Left lung (tissue), 10 donors: Measurements from ENCODE around the gene PEPD. TPM values are rescaled to one million over a fixed set of nuclear protein-coding genes. Genes with fewer than 3 reads are reported as not detected.
A peak's percentile ranks its signal among the peaks of the same experiment; 100 is the strongest.

Experiments
- ATAC-seq: fragments of 200-7000 bp; cut with Tn5 transposase; one replicate; pipeline ENCODE4 v1.9.1; 2020; ENCODE audit warnings: moderate library complexity
- DNase-seq, 4 donors: peaks; one replicate each; pipeline ENCODE4 v3.0.0-alpha.2; 2013 to 2020
- H3K27ac ChIP-seq, 2 donors: fragments of 200-600 bp; sonication (generic) in 1 of 2; one replicate each; pipeline versions ENCODE4 v1.5.0 to v1.8.0; 2020 to 2021
- H3K27me3 ChIP-seq, 2 donors: fragments of 200-600 bp; sonication (generic) in 1 of 2; one replicate each; pipeline versions ENCODE4 v1.5.0 to v1.8.0; 2020 to 2021
- H3K36me3 ChIP-seq, 2 donors: fragments of 200-600 bp; sonication (generic) in 1 of 2; one replicate each; pipeline versions ENCODE4 v1.5.0 to v1.8.0; 2020 to 2021
- H3K4me1 ChIP-seq, 2 donors: fragments of 200-600 bp; one replicate each; pipeline ENCODE4 v1.8.0; 2021
- H3K4me3 ChIP-seq, 2 donors: fragments of 200-600 bp; sonication (generic) in 1 of 2; one replicate each; pipeline versions ENCODE4 v1.5.0 to v1.8.0; 2020 to 2021; ENCODE audit warnings: mild to moderate bottlenecking in 1 of 2
- H3K9me3 ChIP-seq, 2 donors: fragments of 200-600 bp; sonication (generic) in 1 of 2; one replicate each; pipeline versions ENCODE4 v1.5.0 to v1.8.0; 2020 to 2021
- CTCF ChIP-seq, 2 donors: fragments of 200-600 bp; sonication (generic) in 1 of 2; IDR thresholded peaks; one replicate each; pipeline versions ENCODE4 v1.5.0 to v1.8.0; 2021; ENCODE audit warnings: antibody characterized with exemption in 2 of 2
- intact Hi-C, 2 donors: fragments of 100-400 bp; cut with DNase I; formaldehyde crosslinking; loops; one replicate each; pipeline versions ENCODE4 v1.11.2 to v1.14.2; 2022
- polyA plus RNA-seq, 6 donors: library from polyadenylated mRNA; unstranded; fragments of 120-200 nt; gene quantifications; one replicate each; pipeline ENCODE4 v1.2.1, GENCODE V29; 2013; ENCODE audit not compliant: insufficient read length in 6 of 6
- total RNA-seq, 2 donors: library from RNA; stranded (reverse); fragmentation: NEBNext Ultra II Directional; extraction: Animal tissue kit (Norgen Biotek cat#: 25700); gene quantifications; one replicate each; pipeline ENCODE4 v1.2.1, GENCODE V29; 2021
- donor health status: DM: no; HTN: yes; CAD: no.
- donor health status: DM: no; HTN: no; CAD: no.

The PEPD gene
- total and polyA plus RNA-seq, 8 donors = 41.2 to 90.1 (median 46.2) TPM

- Histone ChIP-seq H3K36me3 (peaks cover 0 to 41% of the 10 kb centered on the region in 2 donors), H3K4me1 (peaks cover 24 to 30% of the 10 kb centered on the region in 2 donors), H3K4me3 (no peak overlapping the region), H3K9me3 (no peaks in the 10 kb centered on the region), H3K27ac (no peak overlapping the region), H3K27me3 (no peaks in the 10 kb centered on the region)
- DNase-seq (peak in 1 of 4 donors; percentile 54), ATAC-seq (no peak)
- TF ChIP-seq CTCF (IDR thresholded peaks at IDR 0.05) = no peak
- intact Hi-C loops = no loop called here
Measured at GRCh38 chr19:33385956-33386355, 135.6 kb downstream of the PEPD start.

- H3K9me3 ChIP-seq = no peaks in the 10 kb centered on the region
- intact Hi-C loops = no loop called here
- DNase-seq = no peak
- peaks cover 0 to 41% of the 10 kb centered on the region in 2 donors for H3K36me3 ChIP-seq
- no peak overlapping the region for H3K27ac ChIP-seq
- no peaks in the 10 kb centered on the region for H3K27me3 ChIP-seq
- no peak overlapping the region for H3K4me3 ChIP-seq
- ATAC-seq = no peak
- H3K4me1 ChIP-seq = peaks cover 15 to 21% of the 10 kb centered on the region in 2 donors
- no peak for TF ChIP-seq CTCF (IDR thresholded peaks at IDR 0.05)
Measured at GRCh38 chr19:33384983-33385382, 136.6 kb downstream of the PEPD start.

GRCh38 chr19:33383720-33384292, 137.8 kb downstream of the PEPD start:
- no peak for ATAC-seq
- Histone ChIP-seq H3K27ac (no peak overlapping the region), H3K4me3 (no peak overlapping the region), H3K27me3 (no peaks in the 10 kb centered on the region), H3K9me3 (no peaks in the 10 kb centered on the region), H3K4me1 (peaks cover 4 to 15% of the 10 kb centered on the region in 2 donors), H3K36me3 (peaks cover 0 to 46% of the 10 kb centered on the region in 2 donors)
- intact Hi-C loops = no loop called here
- no peak for TF ChIP-seq CTCF (IDR thresholded peaks at IDR 0.05)
- DNase-seq = no peak

- no peak for ATAC-seq
- Histone ChIP-seq H3K27me3 (no peaks in the 10 kb centered on the region), H3K4me3 (no peak overlapping the region), H3K27ac (no peak overlapping the region), H3K9me3 (no peaks in the 10 kb centered on the region), H3K4me1 (peaks cover 0 to 9% of the 10 kb centered on the region in 2 donors), H3K36me3 (peaks cover 0 to 46% of the 10 kb centered on the region in 2 donors)
- no peak for TF ChIP-seq CTCF (IDR thresholded peaks at IDR 0.05)
- intact Hi-C loops = no loop called here
- DNase-seq = no peak
Measured at GRCh38 chr19:33382982-33383381, 138.6 kb downstream of the PEPD start.

GRCh38 chr19:33382006-33382405, 139.6 kb downstream of the PEPD start:
- intact Hi-C loops = no loop called here
- no peak for ATAC-seq
- no peaks in the 10 kb centered on the region for H3K9me3 ChIP-seq
- no peak for TF ChIP-seq CTCF (IDR thresholded peaks at IDR 0.05)
- peaks cover 0 to 36% of the 10 kb centered on the region in 2 donors for H3K36me3 ChIP-seq
- no peak overlapping the region for H3K27ac ChIP-seq
- no peaks in the 10 kb centered on the region for H3K27me3 ChIP-seq
- H3K4me1 ChIP-seq = peaks cover 0 to 17% of the 10 kb centered on the region in 2 donors
- DNase-seq = no peak
- H3K4me3 ChIP-seq = no peak overlapping the region
